Esophagus muscularis mucosa (tissue), 4 donors: ENCODE measurements around the gene PHKA1. TPM values are rescaled to one million over a fixed set of nuclear protein-coding genes. Genes with fewer than 3 reads are reported as not detected.
"Not testable (repeated sequence)": the region's sequence is repeated elsewhere in the genome, so short reads cannot be mapped to it uniquely, and the experiment has no call there.

Experiments used
- DNase-seq: peaks from one replicate; pipeline ENCODE4 v3.0.0-alpha.2; 2017; ENCODE audit errors: extremely low spot score
- H3K27ac ChIP-seq, 4 donors: fragments of 200-600 bp; sonication (generic); replicated peaks in 1 of 4; 1 replicate in 3 of 4; 2 replicates in 1 of 4; pipeline ENCODE4 v1.5.1; 2016 to 2019; ENCODE audit warnings: mild to moderate bottlenecking in 1 of 4
- H3K27me3 ChIP-seq, 4 donors: fragments of 200-600 bp; sonication (generic); one replicate each; pipeline versions ENCODE4 v1.5.1 to v1.6.0; 2016 to 2019
- H3K36me3 ChIP-seq, 4 donors: fragments of 200-600 bp; sonication (generic); one replicate each; pipeline ENCODE4 v1.5.1; 2016 to 2019
- H3K4me1 ChIP-seq, 4 donors: fragments of 200-600 bp; sonication (generic); one replicate each; pipeline ENCODE4 v1.5.1; 2016 to 2019
- H3K4me3 ChIP-seq, 4 donors: fragments of 200-600 bp; sonication (generic); 1 replicate in 2 of 4; 2 replicates in 2 of 4; pipeline ENCODE4 v1.5.1; 2016 to 2019; ENCODE audit warnings: mild to moderate bottlenecking in 4 of 4, moderate library complexity in 1 of 4
- H3K9me3 ChIP-seq, 4 donors: fragments of 200-600 bp; sonication (generic); 1 replicate in 3 of 4; 2 replicates in 1 of 4; pipeline ENCODE4 v1.5.1; 2016 to 2019
- CTCF ChIP-seq, 3 experiments: fragments of 200-600 bp in 2 of 3; fragments of 450-650 bp in 1 of 3; sonication (generic) in 2 of 3; IDR thresholded peaks; one replicate each; pipeline ENCODE4 v1.5.1; 2017 to 2019; ENCODE audit warnings: antibody characterized with exemption in 3 of 3, mild to moderate bottlenecking in 2 of 3, moderate library complexity in 1 of 3
- EP300 ChIP-seq: sonication (generic); formaldehyde crosslinking; IDR thresholded peaks from one replicate; pipeline ENCODE4 v1.6.1; 2017; ENCODE audit warnings: antibody characterized with exemption
- POLR2A ChIP-seq: fragments of 450-650 bp; IDR thresholded peaks from one replicate; pipeline ENCODE4 v1.6.1; 2017; ENCODE audit warnings: antibody characterized with exemption, moderate library complexity, mild to moderate bottlenecking, low read depth
- POLR2AphosphoS5 ChIP-seq, 2 donors: sonication (generic); formaldehyde crosslinking; IDR thresholded peaks; one replicate each; pipeline ENCODE4 v1.6.1; 2017; ENCODE audit warnings: antibody characterized with exemption in 2 of 2
- WGBS: methylation state at CpG from one replicate; pipeline ENCODE4 v1.1.5; 2018; 5-methylcytosine and 5-hydroxymethylcytosine counted together
- intact Hi-C: fragments of 100-400 bp; cut with DNase I; formaldehyde crosslinking; loops from one replicate; pipeline ENCODE4 v1.15.1; 2023
- total RNA-seq, 4 donors: library from RNA; depleted of rRNA; stranded (reverse); fragments of >200 nt; gene quantifications; one replicate each; pipeline versions ENCODE4 v1.1.0 to v1.2.1, GENCODE V29; 2016

The PHKA1 gene
- total RNA-seq, 4 donors from 2014 or later: 6.0 to 10.7 (median 8.0) TPM

DNA sequence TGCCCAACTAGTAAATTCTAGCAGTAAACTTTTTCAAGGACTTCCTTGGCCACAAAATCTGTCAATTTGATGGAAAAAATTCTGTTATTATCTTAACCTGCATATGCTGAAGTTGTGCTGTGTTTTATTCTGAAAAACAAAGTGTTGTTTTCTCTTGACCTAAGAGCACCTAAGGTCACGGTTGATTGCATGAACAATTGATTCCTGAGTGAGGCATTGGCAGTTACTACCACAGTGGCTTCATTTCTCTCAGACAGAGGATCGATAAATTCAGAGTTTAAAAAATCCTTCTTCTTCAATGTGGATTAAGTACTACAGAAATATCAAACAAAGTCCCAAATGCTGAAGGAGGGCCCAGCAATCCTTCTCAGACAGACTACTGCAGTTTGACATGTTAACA is 147.7 kb downstream of the PHKA1 start:
- intact Hi-C loops: no loop called here
- Histone ChIP-seq H3K27me3 (no peaks in the 10 kb centered on the region), H3K4me1 (peaks cover 0 to 1% (median under 1%) of the 10 kb centered on the region in 4 donors), H3K36me3 (peaks cover 0 to 62% (median 20%) of the 10 kb centered on the region in 4 donors), H3K9me3 (no peaks in the 10 kb centered on the region), H3K4me3 (no peak overlapping the region), H3K27ac (no peak overlapping the region)
- WGBS: 81% methylated on average over 2 of the region's 2 CpGs
- DNase-seq: no peak
- TF ChIP-seq POLR2AphosphoS5 (IDR thresholded peaks at IDR 0.05) (no peak), CTCF (IDR thresholded peaks at IDR 0.05) (no peak), EP300 (no peak), POLR2A (no peak)

DNA sequence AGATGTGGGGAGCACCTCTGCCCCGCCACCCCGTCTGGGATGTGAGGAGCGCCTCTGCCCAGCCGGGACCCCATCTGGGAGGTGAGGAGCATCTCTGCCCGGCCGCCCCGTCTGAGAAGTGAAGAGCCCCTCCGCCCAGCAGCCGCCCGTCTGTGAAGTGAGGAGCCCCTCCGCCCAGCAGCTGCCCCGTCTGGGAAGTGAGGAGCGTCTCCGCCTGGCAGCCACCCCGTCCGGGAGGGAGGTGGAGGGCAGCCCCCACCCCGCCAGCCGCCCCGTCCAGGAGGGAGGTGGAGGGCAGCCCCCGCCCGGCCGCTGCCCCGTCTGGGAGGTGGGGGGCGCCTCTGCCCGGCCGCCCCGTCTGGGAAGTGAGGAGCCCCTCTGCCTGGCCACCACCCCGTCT is 154.5 kb downstream of the PHKA1 start:
- H3K27me3 ChIP-seq, H3K4me3 ChIP-seq, DNase-seq, H3K4me1 ChIP-seq, intact Hi-C loops, H3K27ac ChIP-seq, H3K9me3 ChIP-seq: not testable (repeated sequence)
- peaks cover 0 to 17% (median 2%) of the 10 kb centered on the region in 4 donors for H3K36me3 ChIP-seq
- 75% methylated on average over 2 of the region's 28 CpGs for WGBS

GRCh38 chrX:72554448-72555140 is 159.5 kb downstream of the PHKA1 start:
- no peak for TF ChIP-seq CTCF (IDR thresholded peaks at IDR 0.05)
- no peak for TF ChIP-seq EP300
- TF ChIP-seq POLR2AphosphoS5 (IDR thresholded peaks at IDR 0.05): no peak
- TF ChIP-seq POLR2A: no peak

GRCh38 chrX:72552443-72552842 is 161.7 kb downstream of the PHKA1 start:
- intact Hi-C loops, H3K36me3 ChIP-seq, H3K4me1 ChIP-seq, H3K27me3 ChIP-seq, H3K4me3 ChIP-seq, DNase-seq, H3K27ac ChIP-seq, H3K9me3 ChIP-seq: not testable (repeated sequence)
- WGBS: 75% methylated on average over 6 of the region's 6 CpGs

More at GRCh38 chrX:72554448-72555140, 159.5 kb downstream of the PHKA1 start:
- H3K27me3 ChIP-seq: peaks cover 0 to 8% (median 0%) of the 10 kb centered on the region in 4 donors
- no peaks in the 10 kb centered on the region for H3K9me3 ChIP-seq
- H3K4me1 ChIP-seq: peaks cover 0 to 8% (median 0%) of the 10 kb centered on the region in 4 donors
- no peak overlapping the region for H3K27ac ChIP-seq
- intact Hi-C loops: no loop called here
- peaks cover 0 to 1% (median 0%) of the 10 kb centered on the region in 4 donors for H3K36me3 ChIP-seq
- DNase-seq: no peak
- H3K4me3 ChIP-seq: no peak overlapping the region
- WGBS: 52% methylated on average over 5 of the region's 16 CpGs

- Histone ChIP-seq H3K36me3 (peaks cover 0 to 5% (median 0%) of the 10 kb centered on the region in 4 donors), H3K9me3 (no peaks in the 10 kb centered on the region), H3K4me1 (no peaks in the 10 kb centered on the region), H3K27ac (no peak overlapping the region), H3K4me3 (no peak overlapping the region), H3K27me3 (no peaks in the 10 kb centered on the region)
- no peak for DNase-seq
- intact Hi-C loops: loop anchor here (10.0 kb wide), 1 partner anchor 241 kb away; the partner anchor contains the start of gene CITED1
- TF ChIP-seq CTCF (IDR thresholded peaks at IDR 0.05) (no peak), POLR2A (no peak), EP300 (no peak), POLR2AphosphoS5 (IDR thresholded peaks at IDR 0.05) (no peak)
Measured at GRCh38 chrX:72545990-72546389, 168.1 kb downstream of the PHKA1 start.

DNA sequence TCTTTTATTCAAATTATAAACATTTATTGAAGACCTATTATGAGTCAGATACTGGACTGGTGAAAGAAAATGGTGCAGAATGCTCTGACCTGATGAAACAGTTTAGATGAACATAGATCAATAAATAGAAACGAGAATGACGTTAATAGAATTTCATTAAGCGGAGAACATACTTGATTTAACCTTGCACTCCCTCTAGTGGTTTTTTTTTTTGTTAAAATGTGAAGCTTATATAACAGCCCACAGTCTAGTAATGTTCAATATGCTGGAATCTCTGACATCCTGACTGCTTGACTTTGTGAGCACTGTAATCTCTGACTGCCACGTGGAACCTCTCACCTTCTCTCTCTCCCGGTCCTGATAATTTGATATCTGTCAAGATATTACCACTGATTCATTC is 173.8 kb downstream of the PHKA1 start:
- no peak for DNase-seq
- TF ChIP-seq CTCF (IDR thresholded peaks at IDR 0.05) (peak in 2 of 3 experiments; percentile 31 to 33), EP300 (no peak), POLR2A (no peak), POLR2AphosphoS5 (IDR thresholded peaks at IDR 0.05) (no peak)
- H3K27me3 ChIP-seq: no peaks in the 10 kb centered on the region
- intact Hi-C loops: loop anchor here (10.0 kb wide), 1 partner anchor 236 kb away; the partner anchor contains the start of gene CITED1
- no peak overlapping the region for H3K4me3 ChIP-seq
- peaks cover 0 to 5% (median 0%) of the 10 kb centered on the region in 4 donors for H3K36me3 ChIP-seq
- H3K4me1 ChIP-seq: peaks cover 0 to 20% (median 12%) of the 10 kb centered on the region in 4 donors
- H3K9me3 ChIP-seq: no peaks in the 10 kb centered on the region
- H3K27ac ChIP-seq: peak overlapping the region in 1 of 4 donors; percentile 25
- WGBS: 20% methylated on average over 5 of the region's 5 CpGs
